Lower leg skin (tissue), 3 donors: ENCODE measurements around the gene MT1M.

Experiments used
- CTCF ChIP-seq, 3 donors: fragments of 450-650 bp; IDR thresholded peaks; one replicate each; pipeline ENCODE4 v1.5.1; 2016; ENCODE audit warnings: antibody characterized with exemption in 3 of 3, mild to moderate bottlenecking in 3 of 3, moderate library complexity in 2 of 3
- POLR2A ChIP-seq, 2 donors: fragments of 450-650 bp; IDR thresholded peaks; one replicate each; pipeline ENCODE4 v1.6.1; 2016 to 2017; ENCODE audit warnings: antibody characterized with exemption in 2 of 2, mild to moderate bottlenecking in 1 of 2, moderate library complexity in 1 of 2

- TF ChIP-seq CTCF (IDR thresholded peaks at IDR 0.05): no peak
- no peak for TF ChIP-seq POLR2A (IDR thresholded peaks at IDR 0.05)
Observed at GRCh38 chr16:56639045-56639444, 6.6 kb downstream of the MT1M start.
